ENCODE data around the gene MAP6D1. TPM values are rescaled to one million over a fixed set of nuclear protein-coding genes. Genes with fewer than 3 reads are reported as not detected.

MAP6D1 gene
- 0.47 and 0.52 TPM in 2 replicates for total RNA-seq

GRCh38 chr3:183825456-183826161, at the start of gene MAP6D1:
MAP6D1 (minus strand) TSS chr3:183825577; CDS start chr3:183825547, 30 bp downstream.

Other genes with a start within 250 kb of the MAP6D1 start
- 80.1 and 147 TPM in 2 replicates for gene KLHL24, start 190.0 kb downstream of the MAP6D1 start, total RNA-seq
- 15.4 and 17.9 TPM in 2 replicates for gene YEATS2, start 127.8 kb downstream of the MAP6D1 start, total RNA-seq
- gene PARL, start 59.3 kb upstream of the MAP6D1 start, total RNA-seq = 30.7 and 45.6 TPM in 2 replicates
- gene ABCC5, start 192.3 kb upstream of the MAP6D1 start, total RNA-seq = 13.9 and 23.1 TPM in 2 replicates
- gene HTR3D, start 206.2 kb upstream of the MAP6D1 start, total RNA-seq = not detected in 2 replicates
- gene HTR3C, start 227.5 kb upstream of the MAP6D1 start, total RNA-seq = not detected in 2 replicates